Measurements from ENCODE around the gene TRMT1L.

GRCh38 chr1:185075476-185075875 lies 81.3 kb downstream of the TRMT1L start:
- TF ChIP-seq CTCF (IDR thresholded peaks at IDR 0.05): no peak
- TF ChIP-seq ZFX (IDR thresholded peaks at IDR 0.05; ENCODE audit: borderline replicate concordance): no peak

All from 22Rv1 (cell line).